OCI-LY1 (cell line): ENCODE results near the gene KCNH2.

Experiments used
- H2AFZ ChIP-seq: fragments of 200-600 bp; sonication (generic), shearing (Covaris generic); 2 replicates; pipeline ENCODE4 v1.6.0; 2014; ENCODE audit warnings: antibody characterized with exemption, mild to moderate bottlenecking, low read length
- H3F3A ChIP-seq: fragments of 200-600 bp; sonication (generic), shearing (Covaris generic); 2 replicates; pipeline ENCODE4 v1.6.0; 2014; ENCODE audit warnings: mild to moderate bottlenecking, antibody characterized with exemption, low read length, moderate library complexity; ENCODE audit not compliant: insufficient read depth
- H3K27ac ChIP-seq: fragments of 200-600 bp; sonication (generic); 2 replicates; pipeline ENCODE4 v1.5.1; 2014; ENCODE audit warnings: low read length, mixed run types, mild to moderate bottlenecking, low read depth; ENCODE audit not compliant: poor library complexity, severe bottlenecking
- H3K27me3 ChIP-seq: fragments of 200-600 bp; sonication (generic); 2 replicates; pipeline ENCODE4 v1.6.0; 2014; ENCODE audit warnings: antibody characterized with exemption, mild to moderate bottlenecking, low read length, moderate library complexity; ENCODE audit not compliant: insufficient read depth
- H3K36me3 ChIP-seq: fragments of 200-600 bp; sonication (generic); 2 replicates; pipeline ENCODE4 v1.6.1; 2014; ENCODE audit warnings: mild to moderate bottlenecking, antibody characterized with exemption, low read length, moderate library complexity, mixed read lengths; ENCODE audit not compliant: insufficient read depth
- H3K4me1 ChIP-seq: fragments of 200-600 bp; sonication (generic); 2 replicates; pipeline ENCODE4 v1.5.1; 2014; ENCODE audit warnings: mild to moderate bottlenecking, low read length, moderate library complexity; ENCODE audit not compliant: insufficient read depth, severe bottlenecking
- H3K4me2 ChIP-seq: fragments of 200-600 bp; sonication (generic), shearing (Covaris generic); 2 replicates; pipeline ENCODE4 v1.6.1; 2014; ENCODE audit warnings: low read length
- H3K4me3 ChIP-seq: fragments of 200-600 bp; sonication (generic); 2 replicates; pipeline ENCODE4 v1.5.1; 2014; ENCODE audit warnings: low read length, low read depth, mild to moderate bottlenecking, mixed read lengths; ENCODE audit not compliant: poor library complexity, severe bottlenecking
- H3K79me2 ChIP-seq: fragments of 200-600 bp; shearing (Covaris generic); 2 replicates; pipeline ENCODE4 v1.6.1; 2016; ENCODE audit warnings: mixed run types, low read length, mixed read lengths; ENCODE audit not compliant: insufficient read depth
- H3K9ac ChIP-seq: fragments of 200-600 bp; sonication (generic), shearing (Covaris generic); 2 replicates; pipeline ENCODE4 v1.6.1; 2014; ENCODE audit warnings: mild to moderate bottlenecking, low read length, mixed read lengths
- H3K9me2 ChIP-seq: fragments of 200-600 bp; sonication (generic), shearing (Covaris generic); 2 replicates; pipeline ENCODE4 v1.6.1; 2014; ENCODE audit warnings: low read depth, mild to moderate bottlenecking, low read length, mixed read lengths
- H3K9me3 ChIP-seq: fragments of 200-600 bp; shearing (Covaris generic); 2 replicates; pipeline ENCODE4 v1.6.1; 2014; ENCODE audit warnings: low read length, mixed read lengths
- H4K20me1 ChIP-seq: fragments of 200-600 bp; sonication (generic), shearing (Covaris generic); 2 replicates; pipeline ENCODE4 v1.6.0; 2016; ENCODE audit warnings: mild to moderate bottlenecking, low read length; ENCODE audit not compliant: insufficient read depth
- EZH2 ChIP-seq: fragments of 200-600 bp; sonication (generic), shearing (Covaris generic); IDR thresholded peaks from 2 replicates; pipeline ENCODE4 v1.8.0; 2017; ENCODE audit warnings: borderline replicate concordance, mixed run types, mild to moderate bottlenecking, antibody characterized with exemption, low read length, moderate library complexity, mixed read lengths
- TF ChIP-seq, protein P1 (sequence below): fragments of 200-600 bp; sonication (generic), shearing (Covaris generic); IDR thresholded peaks from 2 replicates; pipeline ENCODE4 v1.5.1; 2017; ENCODE audit warnings: mild to moderate bottlenecking, antibody characterized with exemption, low read length, moderate library complexity, mixed read lengths

The KCNH2 gene

DNA sequence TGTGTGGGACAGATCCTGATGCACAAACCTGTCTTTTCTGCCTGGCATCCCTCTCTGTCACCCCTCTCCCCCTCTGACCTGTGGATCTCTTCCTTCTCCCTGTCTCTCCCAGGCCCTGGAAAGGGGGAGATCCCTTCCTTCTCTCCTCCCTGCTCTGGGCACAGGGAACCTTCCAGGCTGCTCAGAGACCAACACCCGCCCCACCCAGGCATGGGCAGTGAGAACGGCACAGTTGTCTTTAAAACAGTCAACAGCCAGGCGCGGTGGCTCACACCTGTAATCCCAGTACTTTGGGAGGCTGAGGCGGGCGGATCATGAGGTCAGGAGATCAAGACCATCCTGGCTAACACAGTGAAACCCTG is 34.7 kb downstream of the KCNH2 start:
- Histone ChIP-seq H3K27ac (no peak overlapping the region), H3K36me3 (no peaks in the 10 kb centered on the region), H3K4me3 (no peak overlapping the region), H4K20me1 (no peaks in the 10 kb centered on the region), H3K9me2 (no peaks in the 10 kb centered on the region), H2AFZ (no peak overlapping the region), H3K4me1 (peaks cover 10% of the 10 kb centered on the region), H3K27me3 (0 out of 2 replicates have a peak, but pooled peaks cover 7% of the 10 kb centered on the region), H3F3A (no peaks in the 10 kb centered on the region), H3K4me2 (no peak overlapping the region), H3K9ac (no peak overlapping the region), H3K9me3 (no peaks in the 10 kb centered on the region), H3K79me2 (no peaks in the 10 kb centered on the region)
- TF ChIP-seq EZH2, result no peak
- TF ChIP-seq, protein P1, sequence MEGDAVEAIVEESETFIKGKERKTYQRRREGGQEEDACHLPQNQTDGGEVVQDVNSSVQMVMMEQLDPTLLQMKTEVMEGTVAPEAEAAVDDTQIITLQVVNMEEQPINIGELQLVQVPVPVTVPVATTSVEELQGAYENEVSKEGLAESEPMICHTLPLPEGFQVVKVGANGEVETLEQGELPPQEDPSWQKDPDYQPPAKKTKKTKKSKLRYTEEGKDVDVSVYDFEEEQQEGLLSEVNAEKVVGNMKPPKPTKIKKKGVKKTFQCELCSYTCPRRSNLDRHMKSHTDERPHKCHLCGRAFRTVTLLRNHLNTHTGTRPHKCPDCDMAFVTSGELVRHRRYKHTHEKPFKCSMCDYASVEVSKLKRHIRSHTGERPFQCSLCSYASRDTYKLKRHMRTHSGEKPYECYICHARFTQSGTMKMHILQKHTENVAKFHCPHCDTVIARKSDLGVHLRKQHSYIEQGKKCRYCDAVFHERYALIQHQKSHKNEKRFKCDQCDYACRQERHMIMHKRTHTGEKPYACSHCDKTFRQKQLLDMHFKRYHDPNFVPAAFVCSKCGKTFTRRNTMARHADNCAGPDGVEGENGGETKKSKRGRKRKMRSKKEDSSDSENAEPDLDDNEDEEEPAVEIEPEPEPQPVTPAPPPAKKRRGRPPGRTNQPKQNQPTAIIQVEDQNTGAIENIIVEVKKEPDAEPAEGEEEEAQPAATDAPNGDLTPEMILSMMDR, result no peak

DNA sequence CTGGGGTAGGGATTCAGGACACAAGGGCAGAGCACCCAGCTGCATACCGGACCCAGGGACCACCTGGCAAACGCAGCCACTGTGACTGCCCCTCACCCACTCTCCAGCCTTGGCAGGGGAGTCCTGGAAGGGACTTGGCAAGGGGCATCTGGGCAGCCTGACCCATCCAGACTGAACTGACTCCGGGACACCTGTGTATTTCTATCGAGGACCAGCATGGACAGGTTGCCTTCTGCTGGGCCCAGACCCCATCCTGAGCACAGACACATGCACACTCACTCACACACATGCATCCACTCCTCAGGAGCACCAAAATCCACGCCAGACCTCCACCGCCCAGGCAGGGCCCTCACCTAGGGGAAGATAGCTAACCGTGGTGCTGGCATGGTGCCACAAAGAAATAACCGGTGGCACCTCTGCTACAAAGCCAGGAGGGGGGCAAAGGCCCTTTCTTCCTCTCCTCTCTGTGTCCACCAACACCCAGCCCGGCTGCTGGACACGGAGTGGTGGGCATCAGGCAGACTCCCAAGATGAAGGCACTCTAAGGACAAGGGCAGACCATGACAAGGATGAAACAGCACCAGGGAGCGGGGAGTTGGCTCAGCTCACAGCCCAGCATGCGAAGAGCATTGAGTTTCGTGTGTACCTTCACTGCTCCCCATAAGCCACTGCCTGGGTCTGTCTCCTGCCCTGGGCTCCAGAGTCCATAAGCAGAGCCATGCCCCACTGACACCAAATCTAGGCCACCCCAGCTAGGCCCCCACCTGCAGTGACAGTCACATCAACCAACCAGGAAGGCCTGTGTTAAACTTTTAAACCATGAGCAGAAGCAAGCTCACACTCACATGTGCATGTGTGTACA is 35.3 kb downstream of the KCNH2 start:
- H3K9me3 ChIP-seq, result no peaks in the 10 kb centered on the region
- H3K4me3 ChIP-seq, result no peak overlapping the region
- peaks cover 10% of the 10 kb centered on the region for H3K4me1 ChIP-seq
- no peaks in the 10 kb centered on the region for H3K79me2 ChIP-seq
- H2AFZ ChIP-seq, result no peak overlapping the region
- H3K9ac ChIP-seq, result no peak overlapping the region
- H3K27me3 ChIP-seq, result 0 out of 2 replicates have a peak, but pooled peaks cover 7% of the 10 kb centered on the region
- no peak for TF ChIP-seq EZH2
- TF ChIP-seq, protein P1, result no peak
- H3F3A ChIP-seq, result no peaks in the 10 kb centered on the region
- H3K36me3 ChIP-seq, result no peaks in the 10 kb centered on the region
- H3K4me2 ChIP-seq, result no peak overlapping the region
- H3K27ac ChIP-seq, result no peak overlapping the region
- no peaks in the 10 kb centered on the region for H3K9me2 ChIP-seq
- no peaks in the 10 kb centered on the region for H4K20me1 ChIP-seq

DNA sequence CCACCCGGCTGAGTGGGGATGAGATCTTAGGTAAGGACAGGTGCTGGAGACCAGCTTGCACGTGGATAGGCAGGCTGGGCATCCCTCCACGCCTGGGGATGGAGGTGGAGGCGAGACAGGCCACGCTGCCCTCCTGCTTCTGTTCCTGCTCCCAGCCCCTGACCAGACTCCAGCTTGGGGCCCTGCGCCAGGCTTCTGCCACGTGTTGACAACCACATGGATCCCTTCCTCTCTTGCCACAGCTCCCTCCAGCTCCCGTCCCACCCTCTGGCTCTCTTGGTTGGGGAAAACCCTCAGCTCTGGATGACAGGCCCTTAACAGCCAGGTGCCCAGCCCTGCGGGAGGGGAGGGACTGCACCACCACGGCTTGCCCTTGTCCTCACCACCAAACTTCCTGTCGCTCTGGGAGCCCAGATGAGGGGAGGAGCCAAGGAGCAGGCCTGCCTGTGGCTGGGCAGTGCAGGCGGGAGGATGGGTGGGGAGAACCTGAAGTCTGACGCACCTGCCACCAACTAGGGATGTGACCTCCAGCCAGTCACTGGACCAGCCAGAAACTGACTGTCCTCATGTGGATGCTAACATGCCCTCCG is 36.0 kb downstream of the KCNH2 start:
- H3K4me3 ChIP-seq, result no peak overlapping the region
- H3K36me3 ChIP-seq, result no peaks in the 10 kb centered on the region
- no peaks in the 10 kb centered on the region for H3K9me2 ChIP-seq
- peaks cover 10% of the 10 kb centered on the region for H3K4me1 ChIP-seq
- no peak overlapping the region for H2AFZ ChIP-seq
- no peaks in the 10 kb centered on the region for H3F3A ChIP-seq
- TF ChIP-seq, protein P1, result no peak
- no peak for TF ChIP-seq EZH2
- no peak overlapping the region for H3K27ac ChIP-seq
- no peak overlapping the region for H3K4me2 ChIP-seq
- H3K9me3 ChIP-seq, result no peaks in the 10 kb centered on the region
- no peak overlapping the region for H3K9ac ChIP-seq
- 0 out of 2 replicates have a peak, but pooled peaks cover 7% of the 10 kb centered on the region for H3K27me3 ChIP-seq
- H3K79me2 ChIP-seq, result no peaks in the 10 kb centered on the region
- no peaks in the 10 kb centered on the region for H4K20me1 ChIP-seq
